ENCODE data around the gene DDT.

DDT gene

DNA sequence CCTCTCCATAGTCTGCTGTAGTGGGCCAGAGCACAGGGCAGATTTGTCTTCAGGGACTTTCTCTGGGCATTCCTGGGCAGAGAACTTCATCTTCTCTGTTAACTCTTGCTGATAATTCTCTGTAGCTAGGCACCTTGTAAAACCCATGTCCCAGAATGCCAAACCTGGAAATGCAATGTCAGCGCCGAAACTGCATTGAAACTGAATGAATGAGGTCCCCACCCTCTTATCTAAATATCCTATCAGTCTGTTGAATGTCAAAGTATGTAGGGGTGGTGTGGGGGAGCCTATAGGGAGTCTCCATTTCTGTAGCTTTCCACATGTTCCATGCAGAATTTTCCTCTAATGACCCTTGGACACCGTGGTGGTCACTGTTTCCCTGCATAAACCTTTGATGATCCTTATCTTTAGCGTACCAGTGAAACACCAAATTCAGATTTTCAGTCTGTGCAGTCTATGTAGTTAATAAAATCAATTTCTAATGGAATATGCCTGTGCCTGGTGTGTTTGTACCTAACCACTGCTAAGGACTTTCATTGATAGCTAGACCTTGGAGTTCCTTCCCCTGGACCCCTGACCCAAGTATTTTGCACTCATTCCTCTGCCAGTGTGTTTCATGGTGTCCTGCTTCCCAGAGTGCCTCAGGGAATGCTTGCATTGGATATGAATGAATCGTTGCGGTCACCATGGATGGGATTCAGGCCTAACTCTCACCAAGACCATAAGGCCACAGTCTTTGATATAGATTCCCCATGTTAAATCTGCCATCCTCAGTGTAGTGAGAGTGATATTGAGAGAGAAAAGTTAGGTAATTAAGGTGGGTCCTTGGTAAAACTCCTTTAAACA, 34.4 kb upstream of the DDT start:
- no peak for DNase-seq (ENCODE audit: low spot score)
- ChIA-PET POLR2A (ENCODE audit: low non-redundant PET) (no interaction called here), CTCF (no interaction called here)
- TF ChIP-seq, protein P1, sequence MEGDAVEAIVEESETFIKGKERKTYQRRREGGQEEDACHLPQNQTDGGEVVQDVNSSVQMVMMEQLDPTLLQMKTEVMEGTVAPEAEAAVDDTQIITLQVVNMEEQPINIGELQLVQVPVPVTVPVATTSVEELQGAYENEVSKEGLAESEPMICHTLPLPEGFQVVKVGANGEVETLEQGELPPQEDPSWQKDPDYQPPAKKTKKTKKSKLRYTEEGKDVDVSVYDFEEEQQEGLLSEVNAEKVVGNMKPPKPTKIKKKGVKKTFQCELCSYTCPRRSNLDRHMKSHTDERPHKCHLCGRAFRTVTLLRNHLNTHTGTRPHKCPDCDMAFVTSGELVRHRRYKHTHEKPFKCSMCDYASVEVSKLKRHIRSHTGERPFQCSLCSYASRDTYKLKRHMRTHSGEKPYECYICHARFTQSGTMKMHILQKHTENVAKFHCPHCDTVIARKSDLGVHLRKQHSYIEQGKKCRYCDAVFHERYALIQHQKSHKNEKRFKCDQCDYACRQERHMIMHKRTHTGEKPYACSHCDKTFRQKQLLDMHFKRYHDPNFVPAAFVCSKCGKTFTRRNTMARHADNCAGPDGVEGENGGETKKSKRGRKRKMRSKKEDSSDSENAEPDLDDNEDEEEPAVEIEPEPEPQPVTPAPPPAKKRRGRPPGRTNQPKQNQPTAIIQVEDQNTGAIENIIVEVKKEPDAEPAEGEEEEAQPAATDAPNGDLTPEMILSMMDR (conservative IDR thresholded peaks at IDR 0.05; ENCODE audit: low read depth) = no peak
- no peak overlapping the region for H3K27ac ChIP-seq

DNA sequence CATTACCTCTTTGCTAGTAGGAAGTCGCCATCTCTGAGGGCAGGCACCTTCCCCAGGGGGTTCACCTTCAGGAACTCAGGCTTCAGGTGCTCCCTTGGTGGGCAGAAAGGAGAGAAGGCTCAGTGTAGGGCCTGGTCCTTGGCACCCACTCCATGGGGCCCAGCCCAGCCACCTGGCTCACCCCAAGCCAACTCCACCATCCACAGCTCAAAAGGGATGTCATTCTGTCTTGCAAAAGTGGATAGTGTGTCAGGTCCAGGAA, 33.7 kb upstream of the DDT start:
- CTCF ChIA-PET = no interaction called here
- no peak for DNase-seq (ENCODE audit: low spot score)
- POLR2A ChIA-PET (ENCODE audit: low non-redundant PET) = no interaction called here
- TF ChIP-seq, protein P1 (conservative IDR thresholded peaks at IDR 0.05; ENCODE audit: low read depth) = no peak
- no peak overlapping the region for H3K27ac ChIP-seq

DNA sequence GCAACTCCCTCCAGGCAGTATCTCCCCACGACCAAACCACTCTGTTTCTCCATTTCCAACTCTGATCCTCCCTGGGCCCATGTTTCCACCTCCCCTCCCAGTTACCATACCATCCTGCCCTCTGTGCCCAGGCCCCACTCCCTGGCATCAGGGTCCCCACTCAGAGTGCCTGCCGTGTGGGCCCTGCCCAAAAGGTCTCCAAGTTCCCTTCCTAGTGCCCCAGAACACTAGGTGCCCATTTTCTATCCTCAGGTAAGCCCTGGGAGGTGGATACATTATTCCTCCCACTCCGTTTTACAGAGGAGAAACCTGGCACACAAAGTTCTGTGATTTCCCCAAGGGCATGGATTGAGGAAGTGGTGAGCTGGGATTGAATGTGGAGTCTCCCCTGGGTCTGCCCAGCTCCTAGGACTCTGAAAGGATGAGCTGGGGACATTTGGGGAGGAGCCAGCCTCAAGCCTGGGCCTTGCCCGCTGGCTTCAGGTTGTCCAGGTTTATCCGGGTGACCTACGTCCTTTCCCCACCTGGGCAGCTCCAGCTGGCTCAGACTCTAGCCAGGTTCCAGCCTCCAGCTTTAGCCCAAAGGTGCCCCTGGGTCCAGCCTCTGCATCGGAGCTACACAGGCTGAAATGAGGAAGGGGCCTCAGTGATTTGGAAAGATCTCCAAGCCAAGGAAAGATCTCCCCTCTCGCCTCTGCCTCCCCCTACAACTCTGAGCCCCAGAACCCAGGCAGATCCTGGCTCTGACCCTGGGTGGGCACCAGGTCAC, 33.2 kb upstream of the DDT start:
- no peak for DNase-seq (ENCODE audit: low spot score)
- ChIA-PET CTCF (no interaction called here), POLR2A (ENCODE audit: low non-redundant PET) (no interaction called here)
- H3K27ac ChIP-seq = no peak overlapping the region
- TF ChIP-seq, protein P1 (conservative IDR thresholded peaks at IDR 0.05; ENCODE audit: low read depth) = no peak

DNA sequence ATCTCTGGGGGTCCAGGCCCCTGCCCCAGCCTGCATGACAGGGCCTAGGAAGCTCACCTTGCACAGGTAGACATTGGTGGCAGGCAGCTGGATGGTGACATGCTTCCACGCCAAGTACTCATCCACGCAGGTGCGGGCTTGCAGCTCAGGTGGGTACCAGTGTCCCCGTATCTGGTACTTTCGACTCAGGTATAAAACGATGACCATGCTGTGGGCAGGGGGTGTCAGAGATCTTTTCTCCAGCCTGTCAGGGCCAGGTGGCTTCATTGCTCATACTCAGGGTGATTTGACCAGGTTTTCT, 32.6 kb upstream of the DDT start:
- H3K27ac ChIP-seq = no peak overlapping the region
- TF ChIP-seq, protein P1 (conservative IDR thresholded peaks at IDR 0.05; ENCODE audit: low read depth) = no peak
- ChIA-PET POLR2A (ENCODE audit: low non-redundant PET) (no interaction called here), CTCF (no interaction called here)
- DNase-seq (ENCODE audit: low spot score) = no peak

DNA sequence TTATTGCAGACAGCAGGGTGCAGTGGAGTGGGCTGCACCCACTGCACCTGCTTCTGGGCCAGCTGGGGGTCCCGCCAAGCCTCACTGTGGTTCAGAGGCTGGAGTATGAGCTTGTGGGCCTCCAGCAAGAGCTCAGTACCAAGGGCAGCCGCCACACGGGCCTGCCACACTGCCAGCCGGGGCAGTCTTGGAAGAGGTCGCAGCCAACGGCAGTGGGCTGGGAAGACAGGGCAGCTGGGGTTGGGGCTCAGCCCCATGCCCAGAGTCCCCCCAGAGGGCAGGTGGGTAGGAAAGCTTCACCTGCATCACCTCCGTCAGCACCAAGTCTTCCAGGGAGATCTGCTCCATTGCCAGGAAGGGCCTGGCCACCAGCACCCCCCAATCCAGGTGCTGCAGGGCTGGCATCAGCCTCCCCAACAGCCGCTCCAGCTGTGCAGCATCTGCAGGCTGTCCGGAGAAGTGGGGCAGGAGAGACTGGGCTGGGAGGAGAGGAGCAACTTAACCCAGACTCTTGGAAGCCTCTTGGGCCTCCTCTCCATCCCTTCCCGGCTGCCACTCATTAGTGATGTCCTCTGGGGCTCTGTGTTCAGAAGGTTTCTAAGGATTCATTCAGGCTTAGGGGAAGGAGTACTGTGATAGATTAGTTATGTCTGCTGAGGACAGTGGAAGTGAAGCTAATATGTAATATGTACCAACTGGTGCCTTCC, 32.1 kb upstream of the DDT start:
- POLR2A ChIA-PET (ENCODE audit: low non-redundant PET) = no interaction called here
- CTCF ChIA-PET = no interaction called here
- no peak overlapping the region for H3K27ac ChIP-seq
- no peak for DNase-seq (ENCODE audit: low spot score)
- TF ChIP-seq, protein P1 (conservative IDR thresholded peaks at IDR 0.05; ENCODE audit: low read depth) = no peak

DNA sequence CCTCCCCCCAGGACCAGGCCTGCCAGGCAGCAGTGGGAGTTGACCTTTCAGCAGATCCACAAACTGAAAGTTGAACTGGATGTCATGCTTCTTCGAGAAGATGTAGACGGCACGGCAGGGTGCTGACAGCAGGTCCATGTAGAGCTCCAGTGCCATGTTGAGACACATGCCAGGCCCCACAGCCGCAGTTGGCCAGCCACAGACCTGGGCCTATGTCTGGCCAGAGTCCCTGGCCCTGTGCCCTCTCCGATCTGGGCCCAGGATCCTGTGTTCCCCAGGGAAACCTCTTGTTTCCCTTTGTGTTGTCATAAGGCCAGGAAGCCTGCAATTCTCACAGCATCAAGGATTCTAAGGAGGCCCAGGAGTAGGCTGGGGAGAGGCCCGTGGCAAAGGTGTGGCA, 31.0 kb upstream of the DDT start, which contains the start of gene GSTT4:
Gene GSTT4, minus strand, starts transcription at position 253 of the 400 bp plus-strand sequence. Its CDS starts 97 bp downstream, at position 156.
- ChIA-PET POLR2A (ENCODE audit: low non-redundant PET) (no interaction called here), CTCF (no interaction called here)
- H3K27ac ChIP-seq = no peak within 1 kb of the TSS
- TF ChIP-seq, protein P1 (conservative IDR thresholded peaks at IDR 0.05; ENCODE audit: low read depth) = no peak
- no peak for DNase-seq (ENCODE audit: low spot score)
